Measurements from ENCODE around the gene DLGAP1. TPM values are rescaled to one million over a fixed set of nuclear protein-coding genes. Genes with fewer than 3 reads are reported as not detected.

Gene DLGAP1
- total and polyA plus RNA-seq, 2 experiments from 2014 or later = 0.13 to 0.22 TPM

DNA sequence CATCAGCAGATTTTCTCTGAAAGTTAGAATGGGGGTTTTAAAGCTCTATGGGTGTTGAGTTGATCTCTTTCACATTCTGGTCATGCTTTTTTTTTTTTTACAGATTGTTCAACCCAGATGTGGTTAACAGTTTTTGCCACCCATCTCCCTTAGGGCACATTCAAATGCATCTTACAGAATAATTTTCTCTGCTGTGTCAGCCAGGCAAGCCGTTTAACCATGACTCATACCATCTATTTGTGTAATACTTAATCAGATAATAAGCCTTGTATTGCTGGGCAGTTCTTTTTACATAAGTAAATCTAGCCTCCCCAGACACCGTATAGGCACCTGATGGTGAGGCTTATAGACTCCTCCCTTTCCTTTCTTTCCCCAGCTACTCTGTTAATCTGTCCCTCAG lies 943.1 kb downstream of the DLGAP1 start:
- Histone ChIP-seq H3K4me1 (ENCODE audit: insufficient read depth) (peaks cover 16% of the 10 kb centered on the region), H4K20me1 (ENCODE audit: insufficient read depth) (no peaks in the 10 kb centered on the region), H3K9me3 (ENCODE audit: low read depth) (no peaks in the 10 kb centered on the region), H3K4me3 (no peak overlapping the region), H3K4me2 (ENCODE audit: unreplicated experiment) (peak overlapping the region; percentile 14), H3K9me2 (ENCODE audit: insufficient read depth) (no peaks in the 10 kb centered on the region), H3K27me3 (replicated peaks; ENCODE audit: insufficient read depth) (0 out of 2 replicates have a peak, but pooled peaks cover 7% of the 10 kb centered on the region), H2AFZ (no peak overlapping the region), H3K36me3 (ENCODE audit: low read depth) (no peaks in the 10 kb centered on the region), H3K9ac (no peak overlapping the region), H3K79me2 (ENCODE audit: insufficient read depth) (no peaks in the 10 kb centered on the region), H3F3A (ENCODE audit: insufficient read depth) (peaks cover 13% of the 10 kb centered on the region), H3K27ac (no peak overlapping the region)
- in situ Hi-C loops (cut with MboI) = no loop called here
- no peak for TF ChIP-seq EZH2 (IDR thresholded peaks at IDR 0.05; ENCODE audit: insufficient read depth, poor library complexity, severe bottlenecking)
- TF ChIP-seq EZH2phosphoT487 (IDR thresholded peaks at IDR 0.05; ENCODE audit: insufficient read depth, low read depth) = 0 out of 2 replicates have a peak, but pooled peaks have one; percentile 73
- WGBS, 2 experiments (ENCODE audit: low coverage in 1 of 2, low lambda C conversion rate in 2 of 2, missing lambda C conversion rate in 2 of 2) = 2 to 3% methylated on average over 2 of the region's 2 CpGs
- peak; percentile 86 for DNase-seq

DNA sequence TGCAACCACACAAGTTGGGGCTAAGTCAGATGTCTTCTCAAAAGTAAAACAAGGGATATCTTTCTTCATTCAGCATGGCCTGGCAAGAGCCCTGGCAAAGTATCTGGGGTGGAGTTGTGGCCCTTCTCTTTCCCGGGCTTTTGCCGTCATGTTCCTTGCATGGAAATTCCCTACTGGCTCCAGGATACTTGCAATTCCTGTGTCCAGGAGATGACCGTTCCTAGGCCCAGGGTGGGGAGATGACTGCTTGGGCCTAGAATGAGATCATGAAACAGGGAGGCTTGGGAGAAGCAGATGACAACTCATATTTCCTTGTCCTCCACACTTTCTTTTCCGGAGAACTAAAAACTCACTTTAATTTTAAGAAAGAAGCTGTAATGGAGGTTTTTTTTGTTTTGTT lies 944.2 kb downstream of the DLGAP1 start:
- TF ChIP-seq EZH2phosphoT487 (IDR thresholded peaks at IDR 0.05; ENCODE audit: insufficient read depth, low read depth) (no peak), EZH2 (IDR thresholded peaks at IDR 0.05; ENCODE audit: insufficient read depth, poor library complexity, severe bottlenecking) (no peak)
- WGBS, 2 experiments (ENCODE audit: low coverage in 1 of 2, low lambda C conversion rate in 2 of 2, missing lambda C conversion rate in 2 of 2) = 74 to 78% methylated on average over 4 of the region's 4 CpGs
- in situ Hi-C loops (cut with MboI) = no loop called here
- H3K27ac ChIP-seq = no peak overlapping the region
- H3K36me3 ChIP-seq (ENCODE audit: low read depth) = no peaks in the 10 kb centered on the region
- H4K20me1 ChIP-seq (ENCODE audit: insufficient read depth) = no peaks in the 10 kb centered on the region
- no peak overlapping the region for H3K4me3 ChIP-seq
- no peaks in the 10 kb centered on the region for H3K79me2 ChIP-seq (ENCODE audit: insufficient read depth)
- no peak overlapping the region for H2AFZ ChIP-seq
- peaks cover 16% of the 10 kb centered on the region for H3K4me1 ChIP-seq (ENCODE audit: insufficient read depth)
- no peaks in the 10 kb centered on the region for H3K9me3 ChIP-seq (ENCODE audit: low read depth)
- H3K4me2 ChIP-seq (ENCODE audit: unreplicated experiment) = no peak overlapping the region
- H3K27me3 ChIP-seq (replicated peaks; ENCODE audit: insufficient read depth) = 0 out of 2 replicates have a peak, but pooled peaks cover 7% of the 10 kb centered on the region
- peaks cover 13% of the 10 kb centered on the region for H3F3A ChIP-seq (ENCODE audit: insufficient read depth)
- H3K9ac ChIP-seq = no peak overlapping the region
- H3K9me2 ChIP-seq (ENCODE audit: insufficient read depth) = no peaks in the 10 kb centered on the region
- no peak for DNase-seq

DNA sequence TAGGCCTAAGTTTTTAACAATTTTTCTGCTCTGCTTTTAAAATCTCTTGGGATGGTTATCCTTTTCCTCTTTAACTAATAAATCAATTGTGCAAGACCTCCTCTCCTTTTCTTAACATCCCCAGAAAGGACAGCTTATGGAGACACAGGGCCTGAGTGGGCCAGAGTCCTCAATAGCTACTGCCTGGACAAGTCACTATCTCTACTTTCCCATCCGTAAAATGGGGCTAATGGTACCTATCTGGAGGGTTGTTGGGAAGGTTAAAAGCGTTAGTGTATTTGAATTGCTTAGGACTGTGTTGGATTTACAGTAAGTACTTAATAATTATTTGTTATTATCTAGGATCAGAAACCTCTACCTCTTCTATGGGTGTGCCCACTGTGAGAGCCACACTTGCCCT lies 945.1 kb downstream of the DLGAP1 start:
- WGBS, 2 experiments (ENCODE audit: low coverage in 1 of 2, low lambda C conversion rate in 2 of 2, missing lambda C conversion rate in 2 of 2) = 65 to 72% methylated on average over 2 of the region's 2 CpGs
- Histone ChIP-seq H4K20me1 (ENCODE audit: insufficient read depth) (no peaks in the 10 kb centered on the region), H3K27ac (no peak overlapping the region), H3K27me3 (replicated peaks; ENCODE audit: insufficient read depth) (0 out of 2 replicates have a peak, but pooled peaks cover 7% of the 10 kb centered on the region), H3K79me2 (ENCODE audit: insufficient read depth) (no peaks in the 10 kb centered on the region), H3K4me3 (no peak overlapping the region), H3K4me1 (ENCODE audit: insufficient read depth) (peaks cover 16% of the 10 kb centered on the region), H3K9ac (no peak overlapping the region), H3K4me2 (ENCODE audit: unreplicated experiment) (no peak overlapping the region), H3K9me2 (ENCODE audit: insufficient read depth) (no peaks in the 10 kb centered on the region), H3K9me3 (ENCODE audit: low read depth) (no peaks in the 10 kb centered on the region), H2AFZ (no peak overlapping the region), H3F3A (ENCODE audit: insufficient read depth) (peaks cover 13% of the 10 kb centered on the region), H3K36me3 (ENCODE audit: low read depth) (no peaks in the 10 kb centered on the region)
- TF ChIP-seq EZH2phosphoT487 (IDR thresholded peaks at IDR 0.05; ENCODE audit: insufficient read depth, low read depth) (no peak), EZH2 (IDR thresholded peaks at IDR 0.05; ENCODE audit: insufficient read depth, poor library complexity, severe bottlenecking) (no peak)
- DNase-seq = no peak
- in situ Hi-C loops (cut with MboI) = no loop called here

DNA sequence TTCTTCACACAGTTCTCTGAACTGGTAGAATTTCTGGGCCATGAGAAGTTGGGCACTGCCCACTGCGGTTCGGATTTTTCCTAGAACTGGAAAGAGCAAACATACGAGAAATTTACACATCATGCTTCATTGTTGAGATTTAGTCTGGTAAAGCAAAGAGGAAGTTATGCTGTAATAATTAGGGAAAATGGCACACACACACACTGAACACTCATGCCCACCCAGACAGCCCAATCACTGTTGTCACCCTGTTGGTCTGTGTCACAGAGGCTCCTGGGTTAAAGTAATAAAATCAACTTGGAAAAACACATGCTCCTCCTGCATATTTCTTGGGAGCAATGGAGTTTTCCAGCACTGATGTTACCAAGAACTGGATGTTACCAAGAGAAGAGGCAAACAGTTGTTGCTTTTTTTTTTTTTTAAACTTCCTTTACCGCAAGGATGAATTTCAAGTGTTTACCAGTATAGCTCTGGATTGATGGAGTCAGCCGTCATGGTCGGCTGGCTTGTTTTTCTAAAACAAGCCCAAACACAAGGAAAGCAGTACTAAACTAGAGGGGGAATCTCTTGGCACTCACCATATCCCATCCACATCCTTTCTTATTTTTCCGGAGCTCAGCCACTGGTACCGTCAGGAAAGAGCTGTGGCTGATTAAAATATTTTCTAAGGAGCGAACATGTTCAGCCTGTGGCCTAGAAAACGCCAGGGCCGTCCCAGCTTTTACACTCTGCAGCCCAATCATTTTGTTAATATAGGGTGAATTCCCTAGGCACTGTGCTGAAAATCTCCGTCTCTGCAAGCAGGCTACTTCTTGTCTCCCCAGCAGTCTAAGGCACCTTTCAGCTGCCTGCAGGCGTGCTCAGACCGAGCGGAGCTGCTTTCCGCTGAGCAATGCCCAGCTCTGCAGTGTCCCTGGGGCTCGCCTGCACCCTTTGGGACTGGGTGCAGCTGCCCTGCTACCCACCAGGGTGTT lies 946.2 kb downstream of the DLGAP1 start:
- H3F3A ChIP-seq (ENCODE audit: insufficient read depth) = peaks cover 13% of the 10 kb centered on the region
- 0 out of 2 replicates have a peak, but pooled peaks cover 7% of the 10 kb centered on the region for H3K27me3 ChIP-seq (replicated peaks; ENCODE audit: insufficient read depth)
- H4K20me1 ChIP-seq (ENCODE audit: insufficient read depth) = no peaks in the 10 kb centered on the region
- no peak overlapping the region for H2AFZ ChIP-seq
- TF ChIP-seq EZH2 (IDR thresholded peaks at IDR 0.05; ENCODE audit: insufficient read depth, poor library complexity, severe bottlenecking) = no peak
- no peak for TF ChIP-seq EZH2phosphoT487 (IDR thresholded peaks at IDR 0.05; ENCODE audit: insufficient read depth, low read depth)
- no peaks in the 10 kb centered on the region for H3K79me2 ChIP-seq (ENCODE audit: insufficient read depth)
- in situ Hi-C loops (cut with MboI) = no loop called here
- H3K4me1 ChIP-seq (ENCODE audit: insufficient read depth) = peaks cover 16% of the 10 kb centered on the region
- H3K9me2 ChIP-seq (ENCODE audit: insufficient read depth) = no peaks in the 10 kb centered on the region
- no peak for DNase-seq
- H3K36me3 ChIP-seq (ENCODE audit: low read depth) = no peaks in the 10 kb centered on the region
- no peak overlapping the region for H3K4me2 ChIP-seq (ENCODE audit: unreplicated experiment)
- no peak overlapping the region for H3K27ac ChIP-seq
- 94 to 96% methylated on average over 17 of the region's 17 CpGs for WGBS, 2 experiments (ENCODE audit: low coverage in 1 of 2, low lambda C conversion rate in 2 of 2, missing lambda C conversion rate in 2 of 2)
- H3K4me3 ChIP-seq = no peak overlapping the region
- no peaks in the 10 kb centered on the region for H3K9me3 ChIP-seq (ENCODE audit: low read depth)
- H3K9ac ChIP-seq = no peak overlapping the region
